H1 (cell line): ENCODE data around the gene GRHL3. TPM values are rescaled to one million over a fixed set of nuclear protein-coding genes. Genes with fewer than 3 reads are reported as not detected.

Experiments
- CTCF ChIA-PET: fragments of 300-600 bp; sonication (Branson Sonifier 250); formaldehyde crosslinking; loops from one replicate; lab custom pipeline; 2021; ENCODE audit not compliant: partially characterized antibody; lab: Charles Lee
- POLR2A ChIA-PET: fragments of 300-600 bp; sonication (Branson Sonifier 250); formaldehyde crosslinking; loops from one replicate; lab custom pipeline; 2021; ENCODE audit warnings: inconsistent platforms; ENCODE audit not compliant: partially characterized antibody; lab: Charles Lee
- DNase-seq, 2 experiments: peaks; one replicate each; pipeline versions ENCODE4 v3.0.0 to v3.0.0-alpha.2; 2010 to 2022; ENCODE audit warnings: low spot score in 2 of 2, low read depth in 1 of 2, mixed read lengths in 1 of 2
- FAIRE-seq: peaks from 2 replicates; lab custom pipeline; 2011; peaks lifted over from hg19 to GRCh38; lab: Jason Lieb, UNC
- H2AFZ ChIP-seq: 2 replicates; pipeline ENCODE4 v1.8.1; 2012; ENCODE audit warnings: low read length, inconsistent platforms
- H2AK5ac ChIP-seq: 2 replicates; pipeline ENCODE4 v1.6.1; 2013; ENCODE audit warnings: low read depth, low read length
- H2BK120ac ChIP-seq: replicated peaks from 2 replicates; pipeline ENCODE3; 2013; ENCODE audit warnings: low read depth, low read length, inconsistent platforms
- H2BK12ac ChIP-seq: 2 replicates; pipeline ENCODE4 v1.6.1; 2013; ENCODE audit warnings: low read depth, low read length
- H2BK15ac ChIP-seq: 2 replicates; pipeline ENCODE4 v1.6.1; 2013; ENCODE audit warnings: low read length
- H2BK20ac ChIP-seq: 2 replicates; pipeline ENCODE4 v1.6.1; 2013; ENCODE audit warnings: low read length
- H2BK5ac ChIP-seq: 2 replicates; pipeline ENCODE4 v1.6.1; 2013; ENCODE audit warnings: low read depth, low read length
- H3K14ac ChIP-seq: 2 replicates; pipeline ENCODE4 v1.6.1; 2013; ENCODE audit warnings: inconsistent platforms; ENCODE audit not compliant: insufficient read length
- H3K18ac ChIP-seq: 2 replicates; pipeline ENCODE4 v1.6.1; 2013; ENCODE audit warnings: low read length; ENCODE audit errors: extremely low read depth
- H3K23ac ChIP-seq: 2 replicates; pipeline ENCODE4 v1.6.1; 2013; ENCODE audit warnings: inconsistent platforms; ENCODE audit not compliant: insufficient read length
- H3K23me2 ChIP-seq: 2 replicates; pipeline ENCODE4 v1.6.1; 2013; ENCODE audit warnings: low read depth, low read length
- H3K27ac ChIP-seq: 2 replicates; pipeline ENCODE4 v1.6.1; 2011; ENCODE audit warnings: low read depth, low read length, inconsistent platforms
- H3K27me3 ChIP-seq, 4 experiments: replicated peaks in 1 of 4; 1 replicate in 1 of 4; 2 replicates in 3 of 4; pipeline versions ENCODE4 v1.6.1 to v1.8.1; 2011 to 2013; ENCODE audit warnings: low read length in 3 of 4, mild to moderate bottlenecking in 3 of 4, inconsistent platforms in 2 of 4, mixed read lengths in 2 of 4, moderate library complexity in 1 of 4; ENCODE audit not compliant: control insufficient read depth in 3 of 4, insufficient read depth in 3 of 4; ENCODE audit errors: extremely low read depth in 1 of 4
- H3K36me3 ChIP-seq, 4 experiments: 2 replicates each; pipeline versions ENCODE4 v1.6.1 to v1.8.1; 2011 to 2013; ENCODE audit warnings: mild to moderate bottlenecking in 4 of 4, low read length in 3 of 4, moderate library complexity in 2 of 4, control low read depth in 1 of 4, inconsistent platforms in 1 of 4; ENCODE audit not compliant: insufficient read depth in 4 of 4, control insufficient read depth in 2 of 4
- H3K4ac ChIP-seq: replicated peaks from 2 replicates; pipeline ENCODE3; 2013; ENCODE audit warnings: low read length, low read depth, mixed read lengths, inconsistent platforms; ENCODE audit not compliant: insufficient read length
- H3K4me1 ChIP-seq, 4 experiments: replicated peaks in 1 of 4; 1 replicate in 1 of 4; 2 replicates in 3 of 4; pipeline versions ENCODE4 v1.6.1 to v1.8.1; 2011 to 2013; ENCODE audit warnings: low read length in 3 of 4, inconsistent platforms in 2 of 4, mixed read lengths in 1 of 4; ENCODE audit not compliant: insufficient read depth in 4 of 4, control insufficient read depth in 3 of 4
- H3K4me2 ChIP-seq, 2 experiments: 2 replicates each; pipeline versions ENCODE4 v1.6.1 to v1.8.1; 2011 to 2013; ENCODE audit warnings: low read depth in 2 of 2, low read length in 2 of 2, control low read depth in 1 of 2, inconsistent platforms in 1 of 2, mild to moderate bottlenecking in 1 of 2; ENCODE audit not compliant: insufficient read depth in 1 of 2
- H3K4me3 ChIP-seq, 4 experiments: fragments of 200-600, 300-600 bp in 1 of 4; sonication (generic), shearing (Covaris generic), sonication (Bioruptor Twin) in 1 of 4; 2 replicates each; pipeline versions ENCODE4 v1.5.1 to v1.8.1; 2011 to 2016; ENCODE audit warnings: low read length in 4 of 4, low read depth in 3 of 4, control low read depth in 2 of 4, inconsistent platforms in 2 of 4, mild to moderate bottlenecking in 2 of 4, mixed read lengths in 1 of 4, moderate library complexity in 1 of 4; ENCODE audit not compliant: insufficient read depth in 2 of 4; ENCODE audit errors: extremely low read depth in 1 of 4
- H3K56ac ChIP-seq: replicated peaks from 2 replicates; pipeline ENCODE3; 2013; ENCODE audit warnings: low read depth, mild to moderate bottlenecking, mixed read lengths, low read length, inconsistent platforms; ENCODE audit not compliant: insufficient read length
- H3K79me1 ChIP-seq: 2 replicates; pipeline ENCODE4 v1.6.1; 2013; ENCODE audit warnings: low read depth, low read length, control low read depth
- H3K79me2 ChIP-seq, 2 experiments: 2 replicates each; pipeline versions ENCODE4 v1.6.1 to v1.8.1; 2012 to 2013; ENCODE audit warnings: low read length in 2 of 2, mild to moderate bottlenecking in 2 of 2, inconsistent platforms in 1 of 2; ENCODE audit not compliant: insufficient read depth in 2 of 2, control insufficient read depth in 1 of 2
- H3K9ac ChIP-seq, 4 experiments: replicated peaks in 1 of 4; 1 replicate in 1 of 4; 2 replicates in 3 of 4; pipeline versions ENCODE4 v1.6.1 to v1.8.1; 2011 to 2013; ENCODE audit warnings: low read depth in 3 of 4, low read length in 3 of 4, control low read depth in 2 of 4, mild to moderate bottlenecking in 2 of 4, moderate library complexity in 2 of 4, inconsistent platforms in 1 of 4; ENCODE audit errors: extremely low read depth in 1 of 4
- H3K9me3 ChIP-seq, 2 experiments: 2 replicates each; pipeline versions ENCODE4 v1.6.1 to v1.8.1; 2012 to 2013; ENCODE audit warnings: mild to moderate bottlenecking in 2 of 2, moderate library complexity in 2 of 2, control low read depth in 1 of 2, inconsistent platforms in 1 of 2, low read depth in 1 of 2, low read length in 1 of 2, mixed read lengths in 1 of 2; ENCODE audit not compliant: insufficient read depth in 2 of 2
- H4K20me1 ChIP-seq, 2 experiments: replicated peaks in 1 of 2; 2 replicates each; pipeline versions ENCODE3 to v1.8.1; 2011 to 2013; ENCODE audit warnings: inconsistent platforms in 2 of 2, low read length in 2 of 2, mild to moderate bottlenecking in 1 of 2; ENCODE audit not compliant: insufficient read depth in 2 of 2, control insufficient read depth in 1 of 2
- H4K5ac ChIP-seq: 2 replicates; pipeline ENCODE4 v1.6.1; 2013; ENCODE audit warnings: low read length, low read depth, mixed read lengths, inconsistent platforms; ENCODE audit not compliant: insufficient read length
- H4K8ac ChIP-seq: 2 replicates; pipeline ENCODE4 v1.8.0; 2013; ENCODE audit warnings: mild to moderate bottlenecking, moderate library complexity, low read length, inconsistent platforms; ENCODE audit not compliant: insufficient read depth; ENCODE audit errors: extremely low read depth
- H4K91ac ChIP-seq: replicated peaks from 2 replicates; pipeline ENCODE3; 2013; ENCODE audit warnings: low read length, mixed read lengths, inconsistent platforms; ENCODE audit not compliant: insufficient read length
- BACH1 ChIP-seq: IDR thresholded peaks from 2 replicates; pipeline ENCODE4 v1.6.1; 2012; ENCODE audit warnings: low read length, improper control_type of control experiment
- CBX8 ChIP-seq: fragments of 300-800, 300-1000 bp; sonication (generic); IDR thresholded peaks from 2 replicates; pipeline ENCODE4 v1.7.1; 2016; ENCODE audit warnings: low read depth, low read length, borderline replicate concordance
- JUND ChIP-seq: IDR thresholded peaks from 2 replicates; pipeline ENCODE4 v1.6.1; 2011; ENCODE audit warnings: mild to moderate bottlenecking, improper control_type of control experiment, low read length
- MAFK ChIP-seq: IDR thresholded peaks from 2 replicates; pipeline ENCODE4 v1.6.1; 2012; ENCODE audit warnings: low read depth, mild to moderate bottlenecking, improper control_type of control experiment, low read length
- SAP30 ChIP-seq: fragments of 300-600 bp; sonication (generic); IDR thresholded peaks from 2 replicates; pipeline ENCODE4 v1.7.1; 2012; ENCODE audit warnings: low read length, moderate library complexity, mild to moderate bottlenecking, inconsistent platforms; ENCODE audit not compliant: insufficient read depth, insufficient replicate concordance
- SIX5 ChIP-seq: IDR thresholded peaks from 2 replicates; pipeline ENCODE4 v1.6.1; 2011; ENCODE audit warnings: mild to moderate bottlenecking, low read depth, low read length
- TAF7 ChIP-seq: optimal IDR thresholded peaks from 2 replicates; pipeline ENCODE3; 2011; ENCODE audit warnings: low read depth, mild to moderate bottlenecking, inconsistent platforms, low read length, moderate library complexity, borderline replicate concordance
- TCF12 ChIP-seq: IDR thresholded peaks from 2 replicates; pipeline ENCODE4 v1.6.1; 2011; ENCODE audit warnings: low read depth, mild to moderate bottlenecking, low read length
- YY1 ChIP-seq: IDR thresholded peaks from 2 replicates; pipeline ENCODE4 v1.6.1; 2011; ENCODE audit warnings: low read depth, mild to moderate bottlenecking, low read length
- WGBS, 2 experiments: shearing (Covaris generic) in 1 of 2; methylation state at CpG; one replicate each; pipeline versions ENCODE4 v1.1.6 to v1.1.7; 2013 to 2015; ENCODE audit warnings: low lambda C conversion rate in 2 of 2, mixed read lengths in 2 of 2, inconsistent platforms in 1 of 2, low coverage in 1 of 2, missing lambda C conversion rate in 1 of 2; ENCODE audit not compliant: insufficient replicate concordance in 2 of 2, insufficient coverage in 1 of 2, insufficient read length in 1 of 2; ENCODE audit errors: extremely low coverage in 1 of 2, missing lambda C conversion rate in 1 of 2; 5-methylcytosine and 5-hydroxymethylcytosine counted together
- polyA plus RNA-seq, 7 experiments: library from polyadenylated mRNA; depleted of rRNA in 3 of 7; stranded (reverse) in 5 of 7; unstranded in 2 of 7; fragments of >200 nt in 5 of 7; fragments of 200-250 nt in 2 of 7; gene quantifications; 1 replicate in 5 of 7; 2 replicates in 1 of 7; 4 replicates in 1 of 7; pipeline versions ENCODE4 v1.2.1 to v1.2.3, GENCODE V29; 2011 to 2013; ENCODE audit warnings: missing spikeins in 2 of 7, mixed read lengths in 2 of 7
- total RNA-seq: library from RNA; stranded (reverse); fragmentation: NEBNext Ultra II Directional; extraction: Animal tissue kit (Norgen Biotek cat#: 25700); gene quantifications from 2 replicates; pipeline ENCODE4 v1.2.1, GENCODE V29; 2021

The GRHL3 gene
- total and polyA plus RNA-seq, 2 of the 8 experiments (the other 6 are each of a cell fraction or from before 2014, with no cell fraction given) = 0.80 to 1.8 TPM

- H2AK5ac ChIP-seq = no peak overlapping the region
- H3K9ac ChIP-seq = no peak overlapping the region
- TF ChIP-seq YY1 (no peak), JUND (no peak), MAFK (no peak), SAP30 (no peak), TCF12 (no peak), CBX8 (no peak), SIX5 (no peak), BACH1 (no peak), TAF7 (no peak)
- no peaks in the 10 kb centered on the region; a peak in 2 of 7 replicates for H3K4me1 ChIP-seq
- no peak overlapping the region for H2BK120ac ChIP-seq
- no peak overlapping the region for H2AFZ ChIP-seq
- FAIRE-seq (no peak), DNase-seq (no peak)
- ChIA-PET POLR2A (no interaction called here), CTCF (interaction anchor here (0.9 to 3.6 kb wide), 3 partner anchors 12 to 159 kb away, joined by 4 to 13 read pairs (median 11); no protein-coding TSS in a partner anchor)
- no peaks in the 10 kb centered on the region for H4K20me1 ChIP-seq
- H3K56ac ChIP-seq = no peak overlapping the region
- H2BK20ac ChIP-seq = no peak overlapping the region
- no peaks in the 10 kb centered on the region for H3K27me3 ChIP-seq
- no peak overlapping the region for H3K18ac ChIP-seq
- no peak overlapping the region for H3K23ac ChIP-seq
- H3K79me2 ChIP-seq = no peaks in the 10 kb centered on the region
- H3K4me3 ChIP-seq = no peak overlapping the region
- no peak overlapping the region for H2BK15ac ChIP-seq
- H4K8ac ChIP-seq = no peak overlapping the region
- H3K4me2 ChIP-seq = no peak overlapping the region
- H3K79me1 ChIP-seq = no peaks in the 10 kb centered on the region
- H2BK5ac ChIP-seq = no peak overlapping the region; the same call in 1 of the 2 replicates
- WGBS, 2 experiments = 95% methylated on average over 10 of the region's 10 CpGs; no CpG with 5 or more reads in 1 of the 2 experiments
- peaks cover 0 to 2% (median 1%) of the 10 kb centered on the region in 4 experiments; a peak in 2 of 8 replicates for H3K36me3 ChIP-seq
- no peak overlapping the region for H4K5ac ChIP-seq
- H3K4ac ChIP-seq = no peak overlapping the region
- no peaks in the 10 kb centered on the region for H3K9me3 ChIP-seq
- no peak overlapping the region for H4K91ac ChIP-seq
- no peaks in the 10 kb centered on the region for H3K23me2 ChIP-seq
- no peak overlapping the region for H3K14ac ChIP-seq
- no peak overlapping the region for H3K27ac ChIP-seq
- H2BK12ac ChIP-seq = no peak overlapping the region
Measured at GRCh38 chr1:24360681-24361080, 41.5 kb downstream of the GRHL3 start.
